ENCODE results near the gene PRODH2. TPM values are rescaled to one million over a fixed set of nuclear protein-coding genes. Genes with fewer than 3 reads are reported as not detected.

PRODH2 gene
- total and polyA plus RNA-seq, 2 donors (not counting 3 experiments of a cell fraction or from before 2014, with no cell fraction given): not detected

- Histone ChIP-seq H3K36me3 (ENCODE audit: control insufficient read depth in 2 of 2, extremely low read depth in 1 of 2, insufficient read depth in 2 of 2, low read length in 2 of 2) (peaks cover 3% of the 10 kb centered on the region in 2 experiments), H3K4me1 (ENCODE audit: control insufficient read depth, extremely low read depth, insufficient read depth, low read length) (peaks cover 22% of the 10 kb centered on the region), H3K27ac (ENCODE audit: insufficient read depth, low read depth, low read length) (no peak overlapping the region), H3K9me3 (replicated peaks; ENCODE audit: control insufficient read depth, insufficient read depth, low read length) (no peaks in the 10 kb centered on the region), H3K4me3 (replicated peaks in 1 of 3; ENCODE audit: insufficient read depth in 1 of 3, low read depth in 1 of 3, low read length in 3 of 3) (no peak overlapping the region), H3K27me3 (ENCODE audit: control insufficient read depth in 2 of 2, insufficient read depth in 2 of 2, low read length in 2 of 2) (no peaks in the 10 kb centered on the region), H2AFZ (ENCODE audit: low read depth, low read length) (no peak overlapping the region), H3K9me1 (replicated peaks; ENCODE audit: control insufficient read depth, extremely low read depth, insufficient read depth, low read length) (no peaks in the 10 kb centered on the region), H3K9ac (replicated peaks; ENCODE audit: extremely low read depth, insufficient read depth, low read length) (no peak overlapping the region), H4K20me1 (replicated peaks; ENCODE audit: control insufficient read depth, extremely low read depth, insufficient read depth, low read length) (no peaks in the 10 kb centered on the region), H3K79me2 (ENCODE audit: control insufficient read depth, insufficient read depth, low read length) (peaks cover 14% of the 10 kb centered on the region), H3K4me2 (ENCODE audit: insufficient read depth, low read length) (no peak overlapping the region)
- DNase-seq (ENCODE audit: low read depth, low spot score) (no peak), FAIRE-seq (no peak)
- BruUV-seq (replicated peaks): no TSS peak
- intact Hi-C loops (cut with micrococcal nuclease): loop anchor here (2.0 to 5.0 kb wide), 2 partner anchors 15 to 112 kb away; partner anchors contain the start of genes COX6B1, PSENEN and U2AF1L4
- ChIA-PET CTCF (no interaction called here), POLR2A (no interaction called here)
- dilution Hi-C loops (cut with MboI; ENCODE audit: extremely low pct_ligation_motif_present, low sequenced_read_pairs): no loop called here
- TF ChIP-seq FOS (IDR thresholded peaks at IDR 0.05; ENCODE audit: borderline replicate concordance, insufficient read depth, low read length): no peak
- no peak for TF ChIP-seq EZH2 (IDR thresholded peaks at IDR 0.05; ENCODE audit: borderline replicate concordance, low read depth, low read length, severe bottlenecking)
- no peak for TF ChIP-seq MAX (IDR thresholded peaks at IDR 0.05; ENCODE audit: insufficient read depth, insufficient read length)
- no peak for TF ChIP-seq JUN (IDR thresholded peaks at IDR 0.05; ENCODE audit: borderline replicate concordance, insufficient read depth, insufficient read length, low read depth)
- no peak for TF ChIP-seq POLR2AphosphoS5 (IDR thresholded peaks at IDR 0.05; ENCODE audit: insufficient read depth, low read depth, low read length)
- TF ChIP-seq POLR2A (IDR thresholded peaks at IDR 0.05; ENCODE audit: low read depth, low read length): no peak
- TF ChIP-seq MYC (IDR thresholded peaks at IDR 0.05; ENCODE audit: low read depth, low read length): no peak
- no peak for TF ChIP-seq CTCF (IDR thresholded peaks at IDR 0.05; ENCODE audit: extremely low read depth in 1 of 2, insufficient read depth in 1 of 2, low read depth in 1 of 2, low read length in 2 of 2)
- TF ChIP-seq GATA2 (IDR thresholded peaks at IDR 0.05; ENCODE audit: insufficient read depth, insufficient read length, low read depth, low read length): no peak
Measured at GRCh38 chr19:35759697-35760096, 52.9 kb downstream of the PRODH2 start.

Data from endothelial cell of umbilical vein (primary cell).